Amniotic stem cell (primary cell): Measurements from ENCODE around the gene CLIC6.
"Not testable (repeated sequence)": the region's sequence is repeated elsewhere in the genome, so short reads cannot be mapped to it uniquely, and the experiment has no call there.

Experiments
- DNase-seq: peaks from one replicate; lab custom pipeline; 2025; lab: John Stamatoyannopoulos, UW

CLIC6 gene

GRCh38 chr21:34653522-34653921 is 15.3 kb upstream of the CLIC6 start:
- no peak for DNase-seq

- DNase-seq: no peak
Measured at GRCh38 chr21:34661848-34662247, 6.9 kb upstream of the CLIC6 start.

DNA sequence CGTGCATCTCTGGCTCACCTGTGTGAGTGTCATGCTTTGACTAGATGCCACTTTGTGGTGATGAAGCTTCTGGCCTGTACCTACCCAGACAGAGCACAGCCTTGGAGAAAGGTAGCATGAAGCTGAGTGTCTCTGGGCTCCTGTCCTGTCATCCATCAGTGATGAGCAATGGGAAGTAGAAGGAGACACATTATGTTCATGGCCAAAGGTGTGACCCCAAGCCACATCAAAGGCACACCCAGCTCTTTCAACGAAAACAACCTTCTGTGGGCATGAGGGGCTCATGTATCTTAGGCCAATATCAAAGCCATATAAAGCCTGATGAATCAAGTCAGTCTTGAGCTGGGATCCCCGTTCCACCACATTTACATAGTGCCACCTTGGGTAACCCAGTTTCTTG is 1.0 kb upstream of the CLIC6 start:
- no peak for DNase-seq

- DNase-seq: no peak
Measured at GRCh38 chr21:34669149-34669879, 520 bp downstream of the CLIC6 start.

DNA sequence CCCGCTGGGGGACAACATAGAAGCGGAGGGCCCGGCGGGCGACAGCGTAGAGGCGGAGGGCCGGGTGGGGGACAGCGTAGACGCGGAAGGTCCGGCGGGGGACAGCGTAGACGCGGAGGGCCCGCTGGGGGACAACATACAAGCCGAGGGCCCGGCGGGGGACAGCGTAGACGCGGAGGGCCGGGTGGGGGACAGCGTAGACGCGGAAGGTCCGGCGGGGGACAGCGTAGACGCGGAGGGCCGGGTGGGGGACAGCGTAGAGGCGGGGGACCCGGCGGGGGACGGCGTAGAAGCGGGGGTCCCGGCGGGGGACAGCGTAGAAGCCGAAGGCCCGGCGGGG is 1.1 kb downstream of the CLIC6 start:
- not testable (repeated sequence) for DNase-seq

- DNase-seq: no peak
Measured at GRCh38 chr21:34670220-34670961, 1.6 kb downstream of the CLIC6 start.

GRCh38 chr21:34670962-34671348 is 2.2 kb downstream of the CLIC6 start:
- no peak for DNase-seq

- DNase-seq: no peak
Measured at GRCh38 chr21:34671462-34671861, 2.7 kb downstream of the CLIC6 start.

- no peak for DNase-seq
Measured at GRCh38 chr21:34671891-34672290, 3.1 kb downstream of the CLIC6 start.

DNA sequence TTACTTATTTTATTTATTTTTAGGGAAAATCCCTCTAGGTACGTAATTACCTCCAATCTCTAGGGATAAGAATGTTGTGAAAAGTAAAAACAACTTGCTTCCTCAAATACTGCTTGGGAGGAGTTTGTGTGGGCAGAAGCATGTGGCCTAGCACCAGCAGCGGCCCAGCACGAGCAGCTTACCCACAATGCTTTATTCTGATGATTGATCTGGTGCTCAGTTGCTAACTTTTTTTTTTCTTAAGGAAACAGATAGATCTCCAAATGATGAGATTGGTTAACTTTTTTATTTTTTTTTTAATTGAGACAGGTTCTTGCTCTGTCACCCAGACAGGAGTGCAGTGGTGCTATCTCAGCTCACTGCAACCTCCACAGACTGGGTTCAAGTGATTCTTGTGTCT is 4.2 kb downstream of the CLIC6 start:
- no peak for DNase-seq

DNA sequence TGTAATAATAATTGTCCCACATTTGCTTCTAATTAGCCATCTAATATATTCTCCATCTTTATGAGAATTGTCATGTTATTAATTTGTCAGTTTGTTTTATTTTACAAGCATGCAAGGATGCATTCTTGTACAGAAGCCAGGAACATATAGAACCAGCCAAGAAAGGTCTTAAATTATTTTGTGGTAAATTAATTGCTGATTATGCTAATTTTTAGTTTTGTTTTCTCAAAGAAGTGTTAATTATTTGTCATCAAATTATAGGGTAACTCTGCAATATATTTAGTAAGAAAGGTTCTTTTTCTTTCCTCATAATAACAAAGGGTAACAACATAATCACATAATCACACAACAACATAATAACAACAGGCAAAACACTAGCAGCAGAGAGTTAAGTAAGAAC is 5.7 kb downstream of the CLIC6 start:
- no peak for DNase-seq

- DNase-seq: no peak
Measured at GRCh38 chr21:34675871-34676270, 7.1 kb downstream of the CLIC6 start.

DNA sequence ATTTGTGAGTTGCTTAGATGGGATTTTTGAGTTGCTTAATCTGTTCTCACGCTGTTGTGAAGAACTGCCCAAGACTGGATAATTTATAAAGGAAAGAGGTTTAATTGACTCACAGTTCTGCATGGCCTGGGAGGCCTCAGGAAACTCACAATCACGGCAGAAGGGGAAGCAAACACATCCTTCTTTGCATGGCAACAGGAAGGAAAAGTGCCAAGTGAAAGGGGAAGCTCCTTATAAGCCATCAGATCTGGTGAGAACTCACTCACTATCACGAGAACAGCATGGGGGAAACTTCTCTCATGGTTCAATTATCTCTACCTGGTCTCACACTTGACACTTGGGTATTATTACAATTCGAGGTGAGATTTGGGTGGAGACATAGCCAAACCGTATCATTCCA is 10.3 kb downstream of the CLIC6 start:
- DNase-seq: no peak

GRCh38 chr21:34684174-34684876 is 15.5 kb downstream of the CLIC6 start:
- DNase-seq: no peak

- no peak for DNase-seq
Measured at GRCh38 chr21:34687065-34687464, 18.3 kb downstream of the CLIC6 start.

DNA sequence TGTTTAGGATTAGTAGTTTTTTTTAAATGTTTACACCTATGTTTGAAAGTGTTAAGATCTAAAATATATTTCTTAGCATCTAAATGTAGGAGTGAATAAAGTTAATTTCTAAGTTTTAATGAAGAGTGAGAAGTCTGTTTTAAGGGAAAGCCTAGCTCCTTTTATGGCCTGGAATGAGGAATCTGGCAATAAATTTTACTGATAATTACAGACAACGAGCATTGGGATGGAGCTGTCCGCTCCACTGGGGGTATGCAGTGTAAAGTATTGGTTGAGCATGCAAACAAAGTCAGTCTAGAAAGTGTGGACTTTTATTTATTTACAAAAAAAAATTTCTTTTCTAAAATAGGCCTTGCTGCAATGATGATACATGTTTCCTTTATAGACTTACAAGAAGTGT is 19.0 kb downstream of the CLIC6 start:
- no peak for DNase-seq

- no peak for DNase-seq
Measured at GRCh38 chr21:34688145-34688544, 19.4 kb downstream of the CLIC6 start.

- no peak for DNase-seq
Measured at GRCh38 chr21:34688715-34689114, 19.9 kb downstream of the CLIC6 start.

GRCh38 chr21:34690041-34690792 is 21.4 kb downstream of the CLIC6 start:
- DNase-seq: no peak

- no peak for DNase-seq
Measured at GRCh38 chr21:34690793-34691175, 22.0 kb downstream of the CLIC6 start.

- no peak for DNase-seq
Measured at GRCh38 chr21:34691390-34692032, 22.7 kb downstream of the CLIC6 start.

GRCh38 chr21:34692458-34693020 is 23.7 kb downstream of the CLIC6 start:
- DNase-seq: no peak
